HepG2 (cell line): ENCODE results near the gene PUM1.

ENCODE experiments used
- GFI1 ChIP-seq: sonication (generic); formaldehyde crosslinking; IDR thresholded peaks from 2 replicates; pipeline ENCODE4 v1.5.0; 2020; ENCODE audit warnings: missing genetic modification reagents, mild to moderate bottlenecking, borderline replicate concordance
- HNF4G ChIP-seq, 2 experiments: sonication (generic) in 1 of 2; formaldehyde crosslinking in 1 of 2; IDR thresholded peaks; 2 replicates each; pipeline versions ENCODE4 v1.4.0 to v1.6.1; 2011 to 2020; ENCODE audit warnings: borderline replicate concordance in 2 of 2, low read depth in 2 of 2, mild to moderate bottlenecking in 2 of 2, low read length in 1 of 2, missing genetic modification reagents in 1 of 2, moderate library complexity in 1 of 2
- LRRFIP1 ChIP-seq: sonication (generic); formaldehyde crosslinking; conservative IDR thresholded peaks from 2 replicates; pipeline ENCODE4 v1.4.0; 2020; ENCODE audit warnings: missing genetic modification reagents
- NR2C2 ChIP-seq: sonication (generic); formaldehyde crosslinking; IDR thresholded peaks from 2 replicates; pipeline ENCODE4 v1.4.0; 2020; ENCODE audit warnings: missing genetic modification reagents, mild to moderate bottlenecking, moderate library complexity, borderline replicate concordance
- ZNF558 ChIP-seq: sonication (generic); formaldehyde crosslinking; IDR thresholded peaks from 2 replicates; pipeline ENCODE4 v1.9.0; 2022; ENCODE audit warnings: mild to moderate bottlenecking, missing genetic modification reagents, borderline replicate concordance

- TF ChIP-seq NR2C2 (CRISPR knock-in tag) = no peak
- no peak for TF ChIP-seq LRRFIP1 (CRISPR knock-in tag)
- no peak for TF ChIP-seq ZNF558
- TF ChIP-seq GFI1 = no peak
- TF ChIP-seq HNF4G (IDR thresholded peaks at IDR 0.05; ENCODE audit: borderline replicate concordance, low read depth, low read length) = no peak
- no peak for TF ChIP-seq HNF4G (CRISPR knock-in tag; IDR thresholded peaks at IDR 0.05; ENCODE audit: borderline replicate concordance, low read depth)
Observed at GRCh38 chr1:31054349-31054748, 11.2 kb downstream of the PUM1 start.
